HG03196 (cell line): ENCODE data around the gene WDR49.

Experiments
- ATAC-seq: cut with Tn5 transposase; IDR thresholded peaks from one replicate; pipeline ENCODE4 v1.9.1; 2021; ENCODE audit not compliant: unreplicated experiment

WDR49 gene

GRCh38 chr3:167653760-167654159 is at the start of gene WDR49:
Gene WDR49 (minus strand): TSS chr3:167653942. CDS start chr3:167653425, 517 bp downstream.
- ATAC-seq = no peak

DNA sequence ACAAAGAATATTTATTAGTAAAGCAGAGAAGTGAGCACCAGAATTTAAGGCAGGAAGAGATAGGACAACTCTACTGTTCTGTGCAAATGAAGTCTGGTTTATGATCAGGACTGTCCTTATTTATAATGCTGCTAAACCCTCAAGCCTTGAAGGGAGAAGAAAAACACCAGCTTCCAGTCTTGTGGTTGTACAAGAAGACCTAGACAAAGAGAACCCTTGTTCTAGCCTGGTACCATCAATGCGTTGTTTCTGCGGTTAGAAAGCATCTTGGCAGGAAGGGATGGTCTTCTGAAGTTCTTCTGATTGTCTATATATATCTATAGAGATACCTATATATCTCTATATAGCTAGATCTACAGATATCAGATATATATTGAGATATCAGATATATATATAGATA is 47.2 kb upstream of the WDR49 start:
- no peak for ATAC-seq

DNA sequence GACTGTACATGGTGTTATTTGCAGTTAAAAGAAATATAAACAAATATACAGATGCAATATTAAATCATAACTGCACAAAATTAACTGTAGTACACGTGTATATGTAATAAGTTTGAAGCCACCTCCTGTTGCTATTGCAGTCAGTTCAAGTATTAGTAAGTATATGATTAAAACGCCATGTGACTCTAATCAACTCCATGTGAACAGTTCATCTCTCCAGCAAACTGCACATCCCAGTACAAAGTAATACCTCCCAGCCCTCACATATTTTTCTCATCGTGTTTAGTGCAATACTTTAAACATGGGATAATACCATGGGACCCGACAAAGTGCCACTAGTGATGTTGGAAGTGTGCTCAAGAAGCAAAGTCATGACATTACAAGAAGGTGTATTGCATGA is 46.3 kb upstream of the WDR49 start:
- ATAC-seq = no peak

- ATAC-seq = no peak
These were observed 40.4 kb upstream of the WDR49 start for GRCh38 chr3:167694121-167694520.

- peak; percentile 100 for ATAC-seq
These were observed 37.6 kb upstream of the WDR49 start for GRCh38 chr3:167691366-167691765.

DNA sequence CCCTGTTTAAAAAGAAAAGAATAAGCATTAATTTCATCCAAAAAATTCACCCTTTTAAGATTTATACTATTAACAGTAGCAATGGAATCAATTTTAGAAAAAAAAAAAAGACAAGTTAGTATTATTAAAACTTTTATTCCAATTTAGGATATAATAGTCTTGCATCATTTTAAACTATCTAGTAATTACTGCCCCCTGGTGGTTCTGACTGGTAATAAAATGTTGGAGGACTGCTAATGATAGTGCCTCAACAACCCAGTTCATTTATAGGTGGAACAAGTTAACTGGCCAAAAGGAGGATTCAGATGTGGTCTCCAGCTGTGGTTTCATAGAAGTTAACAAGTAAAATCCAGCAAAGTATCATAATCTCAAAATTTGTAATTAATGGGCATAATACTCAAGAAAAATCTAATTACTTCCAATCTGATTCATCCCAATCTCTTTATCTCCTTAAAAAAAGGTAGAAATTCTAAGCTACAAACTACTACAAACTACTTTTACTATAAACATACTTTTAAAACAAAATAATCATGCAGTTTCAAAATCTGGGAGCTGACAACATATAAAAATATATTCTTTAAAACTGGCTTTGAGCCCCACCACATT is 30.7 kb upstream of the WDR49 start:
- ATAC-seq = no peak

DNA sequence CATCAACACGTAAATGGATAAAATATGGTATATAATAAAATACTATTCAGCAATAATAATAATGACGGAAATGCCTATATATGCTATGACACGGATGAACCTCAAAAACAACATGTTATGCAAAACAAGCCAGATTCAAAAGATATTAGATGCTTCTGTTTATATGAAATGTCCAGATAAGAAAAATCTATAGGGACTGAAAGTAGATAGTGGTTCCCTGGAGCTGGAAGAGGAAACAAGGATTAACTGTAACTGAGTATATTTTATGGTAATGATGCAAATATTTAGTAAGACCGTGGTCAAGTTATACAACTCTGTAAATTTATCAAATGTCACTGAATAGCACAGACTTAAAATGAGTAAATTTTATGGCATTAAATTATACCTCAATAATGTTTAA is 25.8 kb upstream of the WDR49 start:
- no peak for ATAC-seq

DNA sequence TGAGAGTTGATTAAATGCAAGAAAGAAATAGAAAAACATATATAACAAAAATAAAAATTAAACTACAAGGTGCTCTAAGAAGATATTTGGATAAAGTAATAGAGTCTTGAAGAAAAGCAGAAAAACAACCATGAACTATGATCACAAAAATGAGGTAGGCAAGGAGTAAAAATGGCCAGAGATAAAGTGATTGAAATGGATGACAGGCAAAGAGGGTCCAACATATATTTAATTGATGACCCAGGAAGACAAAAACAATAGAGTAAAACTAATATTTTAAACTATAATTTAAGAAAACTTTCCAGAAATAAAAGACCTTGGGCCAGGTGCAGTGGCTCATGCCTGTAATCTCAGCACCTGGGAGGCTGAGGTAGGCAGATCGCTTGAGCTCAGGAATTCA is 22.1 kb upstream of the WDR49 start:
- no peak for ATAC-seq

- no peak for ATAC-seq
These were observed 19.5 kb upstream of the WDR49 start for GRCh38 chr3:167673221-167673620.

GRCh38 chr3:167671878-167672427 is 18.2 kb upstream of the WDR49 start:
- no peak for ATAC-seq

- ATAC-seq = no peak
These were observed 16.0 kb upstream of the WDR49 start for GRCh38 chr3:167669699-167670098.

GRCh38 chr3:167668651-167669050 is 14.9 kb upstream of the WDR49 start:
- ATAC-seq = no peak

- no peak for ATAC-seq
These were observed 12.8 kb upstream of the WDR49 start for GRCh38 chr3:167666563-167666962.

- no peak for ATAC-seq
These were observed 9.2 kb upstream of the WDR49 start for GRCh38 chr3:167662919-167663400.

DNA sequence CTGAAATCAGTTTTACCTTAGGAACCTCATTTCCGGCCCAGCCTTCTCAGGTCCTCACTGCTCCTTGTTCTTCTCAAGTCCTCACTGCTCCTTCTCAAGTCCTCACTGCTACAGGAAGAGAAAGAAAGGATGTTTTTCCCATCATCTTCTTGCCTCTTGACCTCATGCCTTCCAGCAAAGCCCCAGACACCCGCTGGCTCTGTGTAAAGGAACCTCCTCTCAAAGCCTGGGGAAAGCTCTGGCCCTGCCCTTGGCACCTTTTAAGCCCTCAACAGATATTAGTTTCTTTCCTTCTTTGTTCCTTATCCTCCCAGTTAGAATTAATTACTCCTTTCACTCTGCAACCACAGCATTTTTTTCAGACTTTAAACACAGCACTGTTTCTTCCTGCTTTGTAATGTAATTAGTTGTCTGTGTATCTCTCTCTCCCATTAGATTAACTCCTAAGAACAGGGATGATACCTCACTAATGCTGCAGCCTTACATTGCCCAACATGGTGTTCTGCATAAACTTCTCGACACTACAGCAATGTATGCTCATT is 4.0 kb upstream of the WDR49 start:
- ATAC-seq = no peak

GRCh38 chr3:167656821-167657220 is 3.1 kb upstream of the WDR49 start:
- ATAC-seq = no peak

DNA sequence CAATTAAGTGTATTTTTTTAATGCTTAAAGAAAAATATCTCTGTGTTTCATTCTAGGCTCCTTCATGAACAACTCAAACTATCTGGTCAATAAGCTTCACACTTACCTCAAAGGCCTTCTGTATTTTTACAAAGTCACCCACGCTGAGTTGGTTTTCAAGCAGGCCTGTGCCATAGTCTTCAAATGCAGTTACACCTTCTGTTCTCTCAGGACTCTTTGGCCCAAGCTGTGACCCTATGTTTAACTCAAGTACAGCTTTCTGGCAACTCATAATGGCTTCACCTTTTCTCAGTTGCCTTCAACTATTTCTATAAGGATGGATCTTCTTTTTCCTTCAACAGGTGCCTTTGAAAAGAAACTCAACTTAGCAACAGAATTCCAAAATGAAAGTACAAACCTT is 587 bp downstream of the WDR49 start:
- no peak for ATAC-seq

- ATAC-seq = no peak
These were observed 1.9 kb downstream of the WDR49 start for GRCh38 chr3:167651826-167652225.

- no peak for ATAC-seq
These were observed 3.3 kb downstream of the WDR49 start for GRCh38 chr3:167650459-167650858.

GRCh38 chr3:167649746-167650145 is 4.0 kb downstream of the WDR49 start:
- no peak for ATAC-seq

GRCh38 chr3:167644611-167645010 is 9.1 kb downstream of the WDR49 start:
- ATAC-seq = no peak

GRCh38 chr3:167631471-167631870 is 22.3 kb downstream of the WDR49 start:
- no peak for ATAC-seq

- ATAC-seq = no peak
These were observed 27.3 kb downstream of the WDR49 start for GRCh38 chr3:167626490-167626889.
